OCI-LY7 (cell line): Measurements from ENCODE around the gene ZDHHC1.

ENCODE experiments used
- EZH2phosphoT487 ChIP-seq: fragments of 200-600 bp; sonication (generic); IDR thresholded peaks from 2 replicates; pipeline ENCODE4 v1.6.1; 2018; ENCODE audit warnings: low read depth, borderline replicate concordance, mild to moderate bottlenecking, mixed run types, antibody characterized with exemption, low read length, moderate library complexity, mixed read lengths
- TF ChIP-seq, protein P1 (sequence below): fragments of 200-600 bp; sonication (generic); conservative IDR thresholded peaks from 2 replicates; pipeline ENCODE4 v1.5.1; 2014; ENCODE audit warnings: mild to moderate bottlenecking, antibody characterized with exemption, low read length, moderate library complexity, mixed read lengths

DNA sequence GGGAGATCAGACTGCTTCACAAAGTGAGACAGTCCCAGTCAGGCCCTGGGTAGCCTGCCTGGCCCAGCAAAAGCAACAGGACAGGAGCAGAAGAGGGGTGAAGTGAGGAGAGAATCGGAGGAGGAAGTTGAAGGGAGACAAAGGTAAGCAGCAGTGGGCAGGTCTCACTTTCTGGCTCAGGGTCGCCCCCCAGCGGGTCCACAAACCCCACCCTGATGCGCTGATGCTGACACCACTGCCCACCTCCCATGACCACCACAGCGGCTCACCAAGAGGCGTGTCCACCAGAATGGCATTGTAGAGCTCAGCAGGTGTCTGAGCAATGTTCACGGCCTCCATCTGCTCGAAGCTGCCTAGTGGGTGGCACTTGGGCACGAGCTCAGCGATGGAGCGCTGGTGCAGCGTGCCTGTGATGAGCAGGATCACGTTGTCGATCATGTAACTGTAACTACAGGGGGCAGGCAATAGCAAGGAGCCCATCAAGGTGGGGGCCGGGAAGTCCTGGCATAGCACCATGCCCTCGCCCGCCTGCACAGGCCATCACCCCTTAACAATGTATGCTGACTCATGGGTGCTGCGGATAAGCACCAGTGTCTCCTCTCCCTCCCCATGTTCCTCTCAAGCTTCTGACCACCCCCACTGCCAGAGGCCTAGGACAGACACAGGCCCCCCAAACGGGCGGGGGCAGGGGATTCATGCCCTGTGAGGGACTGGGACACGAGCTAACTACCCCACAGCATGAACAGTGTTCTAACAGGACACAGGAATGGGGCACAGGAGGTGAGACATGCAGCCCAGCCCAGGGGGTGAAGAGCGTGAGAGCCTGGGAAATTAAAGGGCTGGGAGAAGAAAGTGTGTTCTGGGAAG lies 28.2 kb upstream of the ZDHHC1 start:
- TF ChIP-seq, protein P1, sequence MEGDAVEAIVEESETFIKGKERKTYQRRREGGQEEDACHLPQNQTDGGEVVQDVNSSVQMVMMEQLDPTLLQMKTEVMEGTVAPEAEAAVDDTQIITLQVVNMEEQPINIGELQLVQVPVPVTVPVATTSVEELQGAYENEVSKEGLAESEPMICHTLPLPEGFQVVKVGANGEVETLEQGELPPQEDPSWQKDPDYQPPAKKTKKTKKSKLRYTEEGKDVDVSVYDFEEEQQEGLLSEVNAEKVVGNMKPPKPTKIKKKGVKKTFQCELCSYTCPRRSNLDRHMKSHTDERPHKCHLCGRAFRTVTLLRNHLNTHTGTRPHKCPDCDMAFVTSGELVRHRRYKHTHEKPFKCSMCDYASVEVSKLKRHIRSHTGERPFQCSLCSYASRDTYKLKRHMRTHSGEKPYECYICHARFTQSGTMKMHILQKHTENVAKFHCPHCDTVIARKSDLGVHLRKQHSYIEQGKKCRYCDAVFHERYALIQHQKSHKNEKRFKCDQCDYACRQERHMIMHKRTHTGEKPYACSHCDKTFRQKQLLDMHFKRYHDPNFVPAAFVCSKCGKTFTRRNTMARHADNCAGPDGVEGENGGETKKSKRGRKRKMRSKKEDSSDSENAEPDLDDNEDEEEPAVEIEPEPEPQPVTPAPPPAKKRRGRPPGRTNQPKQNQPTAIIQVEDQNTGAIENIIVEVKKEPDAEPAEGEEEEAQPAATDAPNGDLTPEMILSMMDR, result no peak
- TF ChIP-seq EZH2phosphoT487, result no peak
